Subcutaneous abdominal adipose tissue (tissue), 5 donors: ENCODE results near the gene FREM3.

ENCODE experiments used
- H3K27ac ChIP-seq: one replicate; pipeline ENCODE4 v1.7.0; 2013; ENCODE audit warnings: low read depth, mild to moderate bottlenecking, inconsistent platforms, low read length, moderate library complexity
- H3K27me3 ChIP-seq, 5 donors: one replicate each; pipeline ENCODE4 v1.7.0; 2013; ENCODE audit warnings: low read length in 5 of 5, inconsistent platforms in 1 of 5; ENCODE audit not compliant: control insufficient read depth in 5 of 5, insufficient read depth in 4 of 5
- H3K36me3 ChIP-seq, 5 donors: one replicate each; pipeline ENCODE4 v1.7.0; 2013; ENCODE audit warnings: low read length in 5 of 5; ENCODE audit not compliant: control insufficient read depth in 5 of 5, insufficient read depth in 5 of 5
- H3K4me1 ChIP-seq, 5 donors: one replicate each; pipeline ENCODE4 v1.7.0; 2013; ENCODE audit warnings: low read length in 5 of 5, mild to moderate bottlenecking in 3 of 5, moderate library complexity in 1 of 5; ENCODE audit not compliant: control insufficient read depth in 5 of 5, insufficient read depth in 5 of 5
- H3K4me3 ChIP-seq, 5 donors: one replicate each; pipeline ENCODE4 v1.7.0; 2013; ENCODE audit warnings: low read length in 5 of 5, low read depth in 1 of 5
- H3K9ac ChIP-seq, 5 donors: one replicate each; pipeline ENCODE4 v1.7.0; 2013; ENCODE audit warnings: low read length in 5 of 5, mild to moderate bottlenecking in 4 of 5, moderate library complexity in 3 of 5
- H3K9me3 ChIP-seq, 5 donors: one replicate each; pipeline ENCODE4 v1.7.0; 2013; ENCODE audit warnings: low read length in 5 of 5; ENCODE audit not compliant: control insufficient read depth in 5 of 5
- donor health status: healthy.
- donor health status: healthy.
- donor health status: healthy.
- donor health status: healthy.
- donor health status: healthy.

Gene FREM3

DNA sequence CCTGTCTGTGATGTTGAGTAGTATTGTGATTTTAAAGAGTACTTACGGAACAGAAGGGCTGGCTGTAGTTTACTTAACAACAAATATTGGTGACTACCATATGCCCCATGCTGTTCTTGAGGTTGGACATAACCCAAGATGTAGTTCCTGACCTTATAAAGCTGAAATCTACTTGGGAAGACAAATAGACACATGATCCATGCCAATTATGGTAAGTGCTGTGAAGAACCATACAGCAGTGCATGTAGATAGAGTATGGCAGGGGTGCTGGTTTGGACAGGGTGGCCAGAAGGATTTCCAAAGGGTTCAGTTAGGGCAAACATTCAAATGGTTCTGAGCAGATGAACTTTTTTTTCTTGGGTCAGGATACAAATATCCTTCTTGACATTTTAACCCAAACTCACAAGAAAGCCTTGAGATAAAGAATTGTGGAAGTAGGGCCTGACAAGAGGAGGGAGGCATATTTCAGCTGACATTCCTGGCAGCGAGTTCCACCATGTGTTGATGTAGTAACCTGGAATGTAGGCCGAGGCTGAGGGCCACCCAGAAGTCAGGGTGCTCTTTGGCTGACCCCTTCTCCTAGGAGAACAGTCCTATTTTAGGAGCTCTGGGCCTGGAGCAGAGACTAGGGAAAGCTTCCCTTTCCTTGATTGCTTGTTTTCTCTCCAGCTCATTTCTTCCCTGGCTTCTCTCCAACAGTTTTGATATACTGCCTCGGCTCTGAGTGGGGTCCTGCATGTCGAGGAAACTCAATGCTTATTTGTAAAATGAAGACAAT is 74.2 kb downstream of the FREM3 start:
- no peaks in the 10 kb centered on the region for H3K27me3 ChIP-seq
- H3K9ac ChIP-seq: no peak overlapping the region
- peaks cover 4 to 9% (median 8%) of the 10 kb centered on the region in 5 donors for H3K4me1 ChIP-seq
- no peak overlapping the region for H3K4me3 ChIP-seq
- no peaks in the 10 kb centered on the region for H3K36me3 ChIP-seq
- no peaks in the 10 kb centered on the region for H3K9me3 ChIP-seq
- H3K27ac ChIP-seq: no peak overlapping the region

DNA sequence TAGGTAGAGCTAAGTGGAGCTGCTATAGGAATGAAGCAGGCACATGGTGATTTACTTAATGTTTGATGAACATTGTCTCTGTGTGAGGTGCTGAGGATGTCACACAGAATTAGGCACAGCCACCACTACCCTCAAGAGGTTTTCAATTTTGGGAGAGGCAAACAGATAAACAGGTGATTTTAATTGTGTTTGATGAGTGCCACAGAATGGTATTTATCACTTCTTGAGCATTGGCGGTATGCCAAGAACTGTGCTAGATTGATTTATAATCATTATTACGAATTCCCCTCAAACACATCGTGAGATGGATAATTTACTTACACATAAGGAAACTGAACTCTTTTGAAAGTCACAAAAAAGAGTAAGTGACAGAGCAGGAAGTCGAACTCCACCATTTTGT is 74.8 kb downstream of the FREM3 start:
- H3K9me3 ChIP-seq: no peaks in the 10 kb centered on the region

DNA sequence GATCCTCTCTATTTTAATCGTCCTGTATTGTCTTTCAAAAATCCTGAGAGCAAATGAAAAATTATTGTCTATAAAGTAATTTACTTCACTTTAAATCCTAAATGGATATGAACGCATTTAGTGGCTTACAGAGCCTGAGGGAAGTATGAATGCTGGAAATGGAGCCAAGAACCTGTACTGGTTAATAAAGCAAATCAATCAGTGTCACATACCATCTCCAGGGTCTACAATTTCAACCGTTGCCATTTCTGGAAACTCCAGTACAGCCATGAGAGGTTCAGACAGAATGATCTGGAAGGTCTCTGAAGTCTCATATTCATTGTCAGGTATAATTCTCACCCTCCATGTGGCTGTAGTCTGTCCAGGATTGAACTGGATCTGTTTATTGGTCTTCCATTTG is 76.6 kb downstream of the FREM3 start:
- Histone ChIP-seq H3K27ac (no peak overlapping the region), H3K27me3 (no peaks in the 10 kb centered on the region), H3K4me1 (peaks cover 4 to 9% (median 8%) of the 10 kb centered on the region in 5 donors), H3K4me3 (no peak overlapping the region), H3K9me3 (no peaks in the 10 kb centered on the region), H3K36me3 (no peaks in the 10 kb centered on the region), H3K9ac (no peak overlapping the region)

More for the DNA sequence above, 74.8 kb downstream of the FREM3 start:
- peaks cover 4 to 9% (median 8%) of the 10 kb centered on the region in 5 donors for H3K4me1 ChIP-seq
- H3K9ac ChIP-seq: no peak overlapping the region
- H3K4me3 ChIP-seq: no peak overlapping the region
- no peaks in the 10 kb centered on the region for H3K27me3 ChIP-seq
- no peaks in the 10 kb centered on the region for H3K36me3 ChIP-seq
- no peak overlapping the region for H3K27ac ChIP-seq

DNA sequence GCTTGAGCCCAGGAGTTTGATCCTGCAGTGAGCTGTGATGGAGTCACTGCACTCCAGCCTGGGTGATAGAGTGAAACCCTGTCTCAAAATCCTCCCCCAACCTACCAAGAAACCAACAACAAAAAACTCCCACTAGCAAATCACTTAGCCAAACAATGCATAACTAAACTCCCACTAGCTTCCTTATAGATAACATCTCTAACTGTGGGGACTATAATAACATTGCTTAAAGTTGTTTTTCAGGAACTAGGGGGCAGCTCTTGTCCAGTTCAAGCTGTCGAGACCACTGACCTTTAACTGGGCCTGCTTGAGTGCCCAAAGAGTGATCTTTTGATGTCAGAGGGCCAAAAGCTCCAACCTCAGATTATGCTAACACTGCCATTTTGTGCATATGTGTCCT is 81.7 kb downstream of the FREM3 start:
- Histone ChIP-seq H3K4me3 (no peak overlapping the region), H3K9ac (no peak overlapping the region), H3K27ac (no peak overlapping the region), H3K4me1 (no peaks in the 10 kb centered on the region), H3K36me3 (no peaks in the 10 kb centered on the region), H3K27me3 (no peaks in the 10 kb centered on the region), H3K9me3 (no peaks in the 10 kb centered on the region)

DNA sequence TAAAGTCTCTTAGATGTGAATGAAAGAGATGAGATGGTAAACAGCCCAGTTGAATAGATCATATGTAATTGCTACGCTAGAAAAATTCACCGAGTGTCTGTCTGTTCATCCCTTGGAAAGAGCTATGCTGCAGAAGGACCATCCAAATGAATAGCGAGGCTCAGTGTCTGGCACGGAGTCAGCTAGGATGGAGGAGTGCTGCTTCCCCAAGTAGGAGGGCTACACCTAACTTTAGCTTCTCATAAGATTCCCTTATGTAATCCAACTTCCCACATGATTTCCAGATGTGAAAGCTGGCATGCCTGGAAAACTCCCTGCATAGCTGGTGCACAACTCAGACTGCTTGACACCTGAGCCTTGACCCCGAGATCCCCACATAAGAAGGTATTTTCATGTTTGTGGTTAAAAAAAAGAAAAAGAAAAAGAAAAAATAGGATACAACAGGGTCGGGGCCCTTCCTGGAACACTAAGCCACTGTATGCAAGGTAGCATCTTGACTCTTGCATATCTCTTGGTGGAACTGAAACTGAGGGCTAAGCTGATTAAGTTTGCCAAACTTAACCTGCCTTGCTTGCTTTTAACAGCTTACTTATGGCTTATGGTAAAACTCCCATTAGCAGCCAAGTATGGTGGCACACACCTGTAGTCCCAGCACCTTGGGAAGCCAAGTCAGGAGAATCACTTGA is 82.3 kb downstream of the FREM3 start:
- Histone ChIP-seq H3K9me3 (no peaks in the 10 kb centered on the region), H3K9ac (no peak overlapping the region), H3K27ac (no peak overlapping the region), H3K27me3 (no peaks in the 10 kb centered on the region), H3K36me3 (no peaks in the 10 kb centered on the region), H3K4me3 (no peak overlapping the region), H3K4me1 (no peaks in the 10 kb centered on the region)

DNA sequence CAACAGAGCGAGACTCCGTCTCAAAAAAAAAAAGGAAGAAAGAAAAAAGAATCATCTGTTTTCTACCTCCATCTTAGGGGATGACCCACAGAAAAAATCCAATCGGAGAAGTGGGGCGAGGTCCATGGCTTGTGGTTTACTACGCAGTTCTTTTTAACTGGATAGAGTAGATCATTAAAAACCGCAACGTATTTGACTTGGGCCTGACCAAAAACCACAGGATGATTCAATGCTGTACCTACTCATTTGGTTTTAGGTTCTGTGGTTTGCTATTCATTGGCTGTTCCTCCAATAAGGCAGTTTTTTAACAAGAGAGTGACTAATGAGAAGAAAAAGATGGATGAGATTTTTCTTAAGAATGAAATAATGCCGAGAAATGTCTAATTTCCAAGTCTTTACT is 83.7 kb downstream of the FREM3 start:
- Histone ChIP-seq H3K36me3 (no peaks in the 10 kb centered on the region), H3K9ac (no peak overlapping the region), H3K27me3 (no peaks in the 10 kb centered on the region), H3K4me1 (no peaks in the 10 kb centered on the region), H3K27ac (no peak overlapping the region), H3K4me3 (no peak overlapping the region), H3K9me3 (no peaks in the 10 kb centered on the region)

DNA sequence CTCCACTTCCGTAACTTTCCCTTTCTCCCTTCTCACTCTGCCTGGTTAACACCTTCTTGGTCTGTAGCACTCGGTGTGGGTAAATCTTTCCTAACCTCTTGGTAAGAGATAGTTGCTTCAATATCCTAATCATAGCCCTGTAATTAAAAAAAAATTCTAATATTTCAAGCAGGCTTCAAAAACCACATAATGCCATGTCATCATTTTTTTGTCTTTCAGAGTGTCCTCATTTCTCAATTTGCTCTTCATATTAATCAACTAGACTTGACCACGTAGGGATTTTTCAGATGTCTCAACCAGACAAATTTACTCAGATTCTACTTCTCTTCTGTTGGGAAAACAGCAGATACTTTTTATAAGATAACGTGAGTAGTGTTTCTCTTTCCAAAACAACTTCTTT is 91.0 kb downstream of the FREM3 start:
- Histone ChIP-seq H3K9me3 (peaks cover 0 to 3% (median 0%) of the 10 kb centered on the region in 5 donors), H3K4me1 (no peaks in the 10 kb centered on the region), H3K4me3 (no peak overlapping the region), H3K9ac (no peak overlapping the region), H3K36me3 (no peaks in the 10 kb centered on the region), H3K27ac (no peak overlapping the region), H3K27me3 (no peaks in the 10 kb centered on the region)

DNA sequence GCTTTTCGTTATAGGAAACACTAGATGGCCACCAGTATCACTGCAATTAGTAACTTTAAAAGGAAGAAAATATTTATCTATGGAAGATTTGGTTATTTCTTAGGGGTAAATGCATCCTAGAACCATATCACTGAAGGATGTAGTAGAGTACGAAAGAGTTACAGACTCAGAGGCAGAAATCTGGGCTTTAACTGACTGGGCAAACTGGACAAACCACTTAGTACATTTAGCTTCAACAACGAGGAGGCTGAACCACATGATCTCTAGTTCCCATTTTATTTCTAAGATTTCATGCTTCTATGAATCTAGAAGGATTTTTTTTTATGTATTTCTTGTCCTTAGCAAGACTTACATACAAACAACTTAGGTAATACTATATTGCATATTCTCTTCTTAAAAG is 94.0 kb downstream of the FREM3 start:
- Histone ChIP-seq H3K9me3 (peaks cover 0 to 3% (median 0%) of the 10 kb centered on the region in 5 donors), H3K36me3 (no peaks in the 10 kb centered on the region), H3K4me1 (no peaks in the 10 kb centered on the region), H3K27ac (no peak overlapping the region), H3K4me3 (no peak overlapping the region), H3K27me3 (no peaks in the 10 kb centered on the region), H3K9ac (no peak overlapping the region)

DNA sequence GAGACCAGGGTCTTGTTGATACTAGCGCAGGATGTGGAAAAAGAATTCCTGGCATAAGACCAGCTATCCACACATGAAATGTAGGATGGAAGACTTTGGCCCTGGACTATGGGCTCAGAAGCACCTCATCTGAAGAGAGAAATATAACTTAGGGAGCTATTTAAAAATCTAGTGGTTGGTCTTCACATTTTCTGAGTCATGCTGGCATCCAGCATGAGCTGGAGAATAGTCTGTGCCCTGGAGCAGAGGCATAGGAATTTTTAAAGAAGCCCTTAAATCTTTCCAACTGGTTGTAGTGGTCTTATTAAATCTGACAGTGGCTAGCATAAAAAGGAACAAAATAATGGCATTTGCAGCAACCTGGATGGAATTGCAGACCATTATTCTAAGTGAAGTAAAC is 100.6 kb downstream of the FREM3 start:
- Histone ChIP-seq H3K4me3 (no peak overlapping the region), H3K27me3 (no peaks in the 10 kb centered on the region), H3K36me3 (no peaks in the 10 kb centered on the region), H3K9ac (no peak overlapping the region), H3K9me3 (no peaks in the 10 kb centered on the region), H3K27ac (no peak overlapping the region), H3K4me1 (peaks cover 0 to 9% (median 0%) of the 10 kb centered on the region in 5 donors)

DNA sequence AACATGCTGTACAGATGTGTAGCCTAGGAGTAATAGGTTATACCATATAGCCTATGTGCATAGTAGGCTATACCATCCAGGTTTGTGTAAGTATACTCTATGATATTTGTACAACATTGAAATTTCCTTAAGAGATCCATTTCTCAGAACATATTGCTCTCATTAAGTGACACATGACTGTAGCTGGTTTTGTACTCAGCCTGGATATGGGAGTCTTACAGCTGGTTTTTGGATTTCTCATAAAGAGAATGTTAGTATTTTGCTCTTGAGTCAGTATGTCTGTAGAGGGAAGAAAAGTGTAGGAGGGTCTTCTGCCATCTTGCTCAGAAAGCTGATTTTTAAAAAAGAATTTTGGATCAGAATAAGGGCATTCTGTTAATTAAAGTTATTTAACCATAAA is 101.7 kb downstream of the FREM3 start:
- H3K27ac ChIP-seq: no peak overlapping the region
- H3K9me3 ChIP-seq: no peaks in the 10 kb centered on the region
- H3K4me3 ChIP-seq: no peak overlapping the region
- H3K27me3 ChIP-seq: no peaks in the 10 kb centered on the region
- no peak overlapping the region for H3K9ac ChIP-seq
- peaks cover 0 to 9% (median 0%) of the 10 kb centered on the region in 5 donors for H3K4me1 ChIP-seq
- H3K36me3 ChIP-seq: no peaks in the 10 kb centered on the region
